ENCODE results near the gene MX2.

DNA sequence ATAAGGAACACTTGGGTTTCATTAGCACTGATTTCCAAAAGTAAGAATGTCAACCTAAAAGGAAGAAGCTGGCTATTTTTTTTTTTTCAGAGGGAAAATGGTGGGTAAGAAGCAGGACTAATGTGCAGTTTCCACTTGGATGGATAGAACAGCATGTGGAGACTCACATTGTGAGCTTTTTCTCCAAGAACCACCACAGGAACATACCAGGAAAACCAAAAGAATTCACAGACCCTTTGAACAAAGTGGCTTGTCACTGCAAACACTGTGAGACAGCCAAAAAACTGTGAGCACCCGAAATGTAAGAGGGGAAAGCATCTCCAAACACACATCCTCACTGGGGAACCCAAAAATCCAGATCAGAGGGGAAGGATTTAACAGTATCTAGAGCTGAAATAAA lies 48.5 kb downstream of the MX2 start:
- TF ChIP-seq, protein P1, sequence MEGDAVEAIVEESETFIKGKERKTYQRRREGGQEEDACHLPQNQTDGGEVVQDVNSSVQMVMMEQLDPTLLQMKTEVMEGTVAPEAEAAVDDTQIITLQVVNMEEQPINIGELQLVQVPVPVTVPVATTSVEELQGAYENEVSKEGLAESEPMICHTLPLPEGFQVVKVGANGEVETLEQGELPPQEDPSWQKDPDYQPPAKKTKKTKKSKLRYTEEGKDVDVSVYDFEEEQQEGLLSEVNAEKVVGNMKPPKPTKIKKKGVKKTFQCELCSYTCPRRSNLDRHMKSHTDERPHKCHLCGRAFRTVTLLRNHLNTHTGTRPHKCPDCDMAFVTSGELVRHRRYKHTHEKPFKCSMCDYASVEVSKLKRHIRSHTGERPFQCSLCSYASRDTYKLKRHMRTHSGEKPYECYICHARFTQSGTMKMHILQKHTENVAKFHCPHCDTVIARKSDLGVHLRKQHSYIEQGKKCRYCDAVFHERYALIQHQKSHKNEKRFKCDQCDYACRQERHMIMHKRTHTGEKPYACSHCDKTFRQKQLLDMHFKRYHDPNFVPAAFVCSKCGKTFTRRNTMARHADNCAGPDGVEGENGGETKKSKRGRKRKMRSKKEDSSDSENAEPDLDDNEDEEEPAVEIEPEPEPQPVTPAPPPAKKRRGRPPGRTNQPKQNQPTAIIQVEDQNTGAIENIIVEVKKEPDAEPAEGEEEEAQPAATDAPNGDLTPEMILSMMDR (IDR thresholded peaks at IDR 0.05; ENCODE audit: low read depth, low read length), result no peak
- TF ChIP-seq POLR2A (IDR thresholded peaks at IDR 0.05; ENCODE audit: extremely low read depth, insufficient read length), result no peak
